Loucy (cell line): Measurements from ENCODE around the gene CLDN9.

Source experiments
- H2AFZ ChIP-seq: fragments of 200-600 bp; sonication (generic); 2 replicates; pipeline ENCODE4 v1.6.0; 2016; ENCODE audit warnings: antibody characterized with exemption, mild to moderate bottlenecking, low read length, moderate library complexity
- H3F3A ChIP-seq: fragments of 200-600 bp; 2 replicates; pipeline ENCODE4 v1.6.0; 2016; ENCODE audit warnings: antibody characterized with exemption, low read depth, mild to moderate bottlenecking
- H3K27me3 ChIP-seq: fragments of 200-600 bp; sonication (generic); 2 replicates; pipeline ENCODE4 v1.6.1; 2014; ENCODE audit warnings: low read length, mild to moderate bottlenecking; ENCODE audit not compliant: insufficient read depth, poor library complexity, severe bottlenecking
- H3K36me3 ChIP-seq: fragments of 200-600 bp; sonication (generic); 2 replicates; pipeline ENCODE4 v1.6.1; 2016; ENCODE audit warnings: low read length; ENCODE audit not compliant: insufficient read depth
- H3K4me1 ChIP-seq: fragments of 200-600 bp; sonication (generic); 2 replicates; pipeline ENCODE4 v1.5.1; 2014; ENCODE audit warnings: low read length, mild to moderate bottlenecking; ENCODE audit not compliant: insufficient read depth, poor library complexity, severe bottlenecking
- H3K4me2 ChIP-seq: fragments of 200-600 bp; sonication (generic); 2 replicates; pipeline ENCODE4 v1.6.0; 2014; ENCODE audit warnings: antibody characterized with exemption, low read length, low read depth, mild to moderate bottlenecking; ENCODE audit not compliant: poor library complexity, severe bottlenecking
- H3K4me3 ChIP-seq: fragments of 200-600 bp; sonication (generic); 2 replicates; pipeline ENCODE4 v1.5.1; 2014; ENCODE audit warnings: low read length, mild to moderate bottlenecking, mixed read lengths; ENCODE audit not compliant: poor library complexity, severe bottlenecking
- H3K79me2 ChIP-seq: fragments of 200-600 bp; sonication (generic); 2 replicates; pipeline ENCODE4 v1.6.1; 2014; ENCODE audit warnings: low read length; ENCODE audit not compliant: insufficient read depth
- H3K9ac ChIP-seq: fragments of 200-600 bp; sonication (generic); 2 replicates; pipeline ENCODE4 v1.6.0; 2014; ENCODE audit warnings: mild to moderate bottlenecking, low read depth, low read length, moderate library complexity; ENCODE audit not compliant: poor library complexity, severe bottlenecking
- H3K9me2 ChIP-seq: fragments of 200-600 bp; sonication (generic); replicated peaks from 2 replicates; pipeline ENCODE4 v1.6.1; 2016; ENCODE audit warnings: low read depth, low read length, mixed read lengths
- H3K9me3 ChIP-seq: fragments of 200-600 bp; sonication (generic); 2 replicates; pipeline ENCODE4 v1.6.1; 2014; ENCODE audit warnings: mild to moderate bottlenecking, antibody characterized with exemption, low read length, low read depth; ENCODE audit not compliant: insufficient read depth
- H4K20me1 ChIP-seq: fragments of 200-600 bp; sonication (generic); 2 replicates; pipeline ENCODE4 v1.6.0; 2014; ENCODE audit warnings: antibody characterized with exemption, low read length, mild to moderate bottlenecking; ENCODE audit not compliant: insufficient read depth, poor library complexity, severe bottlenecking
- EZH2phosphoT487 ChIP-seq: fragments of 200-600 bp; IDR thresholded peaks from 2 replicates; pipeline ENCODE4 v1.6.1; 2018; ENCODE audit warnings: antibody characterized with exemption, mild to moderate bottlenecking, moderate library complexity, borderline replicate concordance
- TF ChIP-seq, protein P1 (sequence below): fragments of 200-600 bp; sonication (generic); conservative IDR thresholded peaks from 2 replicates; pipeline ENCODE4 v1.5.1; 2014; ENCODE audit warnings: mild to moderate bottlenecking, antibody characterized with exemption, low read length

Gene CLDN9

DNA sequence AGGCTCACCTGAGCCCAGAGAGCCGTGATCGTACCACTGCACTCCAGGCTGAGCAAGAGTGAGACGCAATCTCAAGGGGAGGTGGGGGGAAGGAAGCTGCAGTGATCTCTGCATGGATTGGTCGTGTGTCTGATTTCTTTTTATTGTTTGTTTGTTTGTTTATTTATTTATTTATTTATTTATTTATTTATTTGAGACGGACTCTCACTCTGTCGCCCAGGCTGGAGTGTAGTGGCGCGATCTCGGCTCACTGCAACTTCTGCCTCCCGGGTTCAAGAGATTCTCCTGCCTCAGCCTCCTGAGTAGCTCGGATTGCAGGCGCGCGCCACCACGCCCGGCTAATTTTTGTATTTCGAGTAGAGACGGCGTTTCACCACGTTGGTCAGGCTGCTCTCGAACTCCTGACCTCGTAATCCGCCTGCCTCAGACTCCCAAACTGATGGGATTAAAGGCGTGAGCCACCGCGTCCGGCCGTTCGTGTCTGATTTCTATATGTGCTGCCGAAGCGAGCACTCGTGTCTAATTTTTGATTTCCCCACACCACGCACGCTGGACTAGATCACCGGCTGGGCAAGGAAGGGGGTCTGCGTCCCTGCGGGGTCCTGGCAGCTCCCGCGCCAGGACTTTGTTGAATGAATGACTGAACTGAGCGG lies 7.0 kb downstream of the CLDN9 start:
- peaks cover 30% of the 10 kb centered on the region for H3K79me2 ChIP-seq
- H2AFZ ChIP-seq, result peak overlapping the region; percentile 73; the same call in 1 of the 2 replicates
- H3K9me2 ChIP-seq, result no peaks in the 10 kb centered on the region
- peak overlapping the region; percentile 85 for H3K4me2 ChIP-seq
- no peak overlapping the region for H3K9ac ChIP-seq
- no peaks in the 10 kb centered on the region for H3K9me3 ChIP-seq
- H3K27me3 ChIP-seq, result no peaks in the 10 kb centered on the region
- peaks cover 12% of the 10 kb centered on the region for H4K20me1 ChIP-seq
- H3F3A ChIP-seq, result no peaks in the 10 kb centered on the region
- peaks cover 15% of the 10 kb centered on the region for H3K4me1 ChIP-seq
- no peak for TF ChIP-seq EZH2phosphoT487
- TF ChIP-seq, protein P1, sequence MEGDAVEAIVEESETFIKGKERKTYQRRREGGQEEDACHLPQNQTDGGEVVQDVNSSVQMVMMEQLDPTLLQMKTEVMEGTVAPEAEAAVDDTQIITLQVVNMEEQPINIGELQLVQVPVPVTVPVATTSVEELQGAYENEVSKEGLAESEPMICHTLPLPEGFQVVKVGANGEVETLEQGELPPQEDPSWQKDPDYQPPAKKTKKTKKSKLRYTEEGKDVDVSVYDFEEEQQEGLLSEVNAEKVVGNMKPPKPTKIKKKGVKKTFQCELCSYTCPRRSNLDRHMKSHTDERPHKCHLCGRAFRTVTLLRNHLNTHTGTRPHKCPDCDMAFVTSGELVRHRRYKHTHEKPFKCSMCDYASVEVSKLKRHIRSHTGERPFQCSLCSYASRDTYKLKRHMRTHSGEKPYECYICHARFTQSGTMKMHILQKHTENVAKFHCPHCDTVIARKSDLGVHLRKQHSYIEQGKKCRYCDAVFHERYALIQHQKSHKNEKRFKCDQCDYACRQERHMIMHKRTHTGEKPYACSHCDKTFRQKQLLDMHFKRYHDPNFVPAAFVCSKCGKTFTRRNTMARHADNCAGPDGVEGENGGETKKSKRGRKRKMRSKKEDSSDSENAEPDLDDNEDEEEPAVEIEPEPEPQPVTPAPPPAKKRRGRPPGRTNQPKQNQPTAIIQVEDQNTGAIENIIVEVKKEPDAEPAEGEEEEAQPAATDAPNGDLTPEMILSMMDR, result no peak
- peak overlapping the region; percentile 75 for H3K4me3 ChIP-seq
- no peaks in the 10 kb centered on the region for H3K36me3 ChIP-seq

DNA sequence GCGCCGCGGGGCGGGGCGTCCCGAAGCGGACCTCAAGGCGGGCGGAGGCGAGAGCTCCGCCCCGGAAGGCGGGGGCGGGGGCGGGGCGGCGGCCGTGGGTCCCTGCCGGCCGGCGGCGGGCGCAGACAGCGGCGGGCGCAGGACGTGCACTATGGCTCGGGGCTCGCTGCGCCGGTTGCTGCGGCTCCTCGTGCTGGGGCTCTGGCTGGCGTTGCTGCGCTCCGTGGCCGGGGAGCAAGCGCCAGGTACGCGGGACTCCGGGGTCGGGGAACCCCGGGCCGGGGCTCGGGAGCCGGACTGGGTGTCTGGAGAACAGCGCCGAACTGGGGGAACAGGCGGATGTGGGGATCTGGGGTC lies 7.5 kb downstream of the CLDN9 start, which contains the start of gene TNFRSF12A:
Gene TNFRSF12A, plus strand, starts transcription at position 122 of the 357 bp plus-strand sequence. Its CDS starts 30 bp downstream, at position 152.
- H3K27me3 ChIP-seq, result no peaks in the 10 kb centered on the region
- H3K9ac ChIP-seq, result peak within 1 kb of the TSS; percentile 83
- H3K4me3 ChIP-seq, result peak within 1 kb of the TSS; percentile 75
- H3K4me2 ChIP-seq, result peak within 1 kb of the TSS; percentile 85
- H3K79me2 ChIP-seq, result peaks cover 30% of the 10 kb centered on the region
- TF ChIP-seq, protein P1, result no peak
- no peak for TF ChIP-seq EZH2phosphoT487
- H3K36me3 ChIP-seq, result no peaks in the 10 kb centered on the region
- H3F3A ChIP-seq, result no peaks in the 10 kb centered on the region
- H4K20me1 ChIP-seq, result peaks cover 12% of the 10 kb centered on the region
- H3K9me3 ChIP-seq, result no peaks in the 10 kb centered on the region
- H3K9me2 ChIP-seq, result no peaks in the 10 kb centered on the region
- peak within 1 kb of the TSS; percentile 73; the same call in 1 of the 2 replicates for H2AFZ ChIP-seq
- H3K4me1 ChIP-seq, result peaks cover 15% of the 10 kb centered on the region

DNA sequence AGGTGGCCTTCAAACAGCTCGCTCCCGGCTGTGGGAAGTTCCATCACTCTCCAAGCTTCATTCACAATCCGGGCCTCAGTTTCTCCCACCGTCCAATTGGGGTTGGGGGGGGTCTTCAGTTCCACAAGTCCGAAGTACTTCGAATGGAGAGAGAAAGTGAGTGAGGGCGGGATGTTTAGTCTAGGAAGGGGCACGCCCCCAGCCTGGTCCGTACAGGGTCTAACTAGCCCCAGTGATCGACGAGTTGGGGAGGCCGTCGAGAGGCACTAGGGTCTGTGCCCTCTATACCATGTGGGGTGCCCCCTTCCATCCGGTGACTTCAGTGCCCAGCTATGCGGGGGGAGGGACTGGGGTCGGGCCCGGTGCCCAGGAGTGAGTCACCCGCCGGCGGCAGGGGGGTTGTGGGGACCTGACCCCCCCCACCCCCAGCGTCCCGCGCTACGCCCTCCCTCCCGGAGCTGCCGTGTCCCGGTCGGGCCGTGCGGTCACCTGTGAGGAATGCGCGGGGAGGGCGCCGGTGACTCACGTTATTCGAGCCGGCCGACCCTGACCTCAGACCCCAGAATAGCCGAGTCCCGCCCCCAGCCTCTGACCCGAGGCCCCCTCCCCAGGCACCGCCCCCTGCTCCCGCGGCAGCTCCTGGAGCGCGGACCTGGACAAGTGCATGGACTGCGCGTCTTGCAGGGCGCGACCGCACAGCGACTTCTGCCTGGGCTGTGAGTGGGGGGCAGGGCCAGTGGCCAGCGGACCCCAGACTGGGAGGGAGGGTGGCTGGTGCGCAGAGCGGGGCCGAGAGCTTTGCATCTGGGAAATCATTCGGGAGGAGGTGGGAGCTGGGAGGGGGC lies 8.1 kb downstream of the CLDN9 start:
- Histone ChIP-seq H3K9me3 (no peaks in the 10 kb centered on the region), H3K4me1 (peaks cover 15% of the 10 kb centered on the region), H2AFZ (peak overlapping the region; percentile 55; the same call in 1 of the 2 replicates), H3K27me3 (no peaks in the 10 kb centered on the region), H3K4me2 (peak overlapping the region; percentile 85), H3F3A (no peaks in the 10 kb centered on the region), H3K9ac (peak overlapping the region; percentile 83), H3K4me3 (peak overlapping the region; percentile 75), H3K9me2 (no peaks in the 10 kb centered on the region), H4K20me1 (peaks cover 12% of the 10 kb centered on the region), H3K79me2 (peaks cover 30% of the 10 kb centered on the region), H3K36me3 (no peaks in the 10 kb centered on the region)
- no peak for TF ChIP-seq EZH2phosphoT487
- TF ChIP-seq, protein P1, result no peak
